HG03066 (cell line): ENCODE data around the gene UNC50.
A peak's percentile ranks its signal among the peaks of the same experiment; 100 is the strongest.

Source experiments
- ATAC-seq: cut with Tn5 transposase; IDR thresholded peaks from one replicate; pipeline ENCODE4 v1.9.1; 2021; ENCODE audit warnings: low read depth; ENCODE audit not compliant: unreplicated experiment

UNC50 gene

GRCh38 chr2:98608116-98608961 is at the start of gene UNC50, which contains the start of gene COA5:
Gene UNC50 (plus strand): TSS chr2:98608589. CDS start chr2:98609760, 1,171 bp downstream.
Gene COA5 (minus strand): TSS chr2:98608512. CDS start chr2:98608405, 107 bp downstream.
- peak; percentile 79 for ATAC-seq

- no peak for ATAC-seq
Measured at GRCh38 chr2:98558852-98559530, 49.4 kb upstream of the UNC50 start.

GRCh38 chr2:98559581-98559980 is 48.8 kb upstream of the UNC50 start:
- no peak for ATAC-seq

GRCh38 chr2:98560256-98560771 is 48.1 kb upstream of the UNC50 start:
- no peak for ATAC-seq

GRCh38 chr2:98561018-98561417 is 47.4 kb upstream of the UNC50 start:
- no peak for ATAC-seq

- ATAC-seq = no peak
Measured at GRCh38 chr2:98561902-98562695, 46.3 kb upstream of the UNC50 start.

GRCh38 chr2:98563394-98563793 is 45.0 kb upstream of the UNC50 start:
- no peak for ATAC-seq

GRCh38 chr2:98564541-98565132 is 43.8 kb upstream of the UNC50 start:
- no peak for ATAC-seq

- ATAC-seq = no peak
Measured at GRCh38 chr2:98565286-98565860, 43.0 kb upstream of the UNC50 start.

- ATAC-seq = no peak
Measured at GRCh38 chr2:98565941-98566340, 42.4 kb upstream of the UNC50 start.

GRCh38 chr2:98568161-98568956 is 40.0 kb upstream of the UNC50 start:
- ATAC-seq = no peak

- no peak for ATAC-seq
Measured at GRCh38 chr2:98569197-98569793, 39.1 kb upstream of the UNC50 start.

- ATAC-seq = no peak
Measured at GRCh38 chr2:98569915-98570314, 38.5 kb upstream of the UNC50 start.

- no peak for ATAC-seq
Measured at GRCh38 chr2:98570356-98570755, 38.0 kb upstream of the UNC50 start.

GRCh38 chr2:98571121-98571701 is 37.2 kb upstream of the UNC50 start:
- no peak for ATAC-seq

GRCh38 chr2:98571796-98572195 is 36.6 kb upstream of the UNC50 start:
- ATAC-seq = no peak

- no peak for ATAC-seq
Measured at GRCh38 chr2:98572211-98572610, 36.2 kb upstream of the UNC50 start.

- ATAC-seq = no peak
Measured at GRCh38 chr2:98572676-98573075, 35.7 kb upstream of the UNC50 start.
